ENCODE results near the gene LONP2. TPM values are rescaled to one million over a fixed set of nuclear protein-coding genes. Genes with fewer than 3 reads are reported as not detected.

Gene LONP2
- total RNA-seq, 1 experiment from 2014 or later: 46.8 TPM

- DNase-seq (ENCODE audit: low read depth, low spot score) (no peak), ATAC-seq (no peak)
- Histone ChIP-seq H2AFZ (ENCODE audit: low read depth, low read length, poor library complexity, severe bottlenecking) (no peak overlapping the region), H3K36me3 (ENCODE audit: control insufficient read depth in 1 of 2, insufficient read depth in 2 of 2, low read length in 2 of 2) (no peaks in the 10 kb centered on the region), H3K9ac (ENCODE audit: low read length) (no peak overlapping the region), H3K79me2 (ENCODE audit: insufficient read depth, low read length) (peaks cover 99% of the 10 kb centered on the region), H3K4me3 (replicated peaks in 1 of 2; ENCODE audit: low read depth in 1 of 2, low read length in 2 of 2) (no peak overlapping the region), H3K27me3 (ENCODE audit: insufficient read depth, low read length) (no peaks in the 10 kb centered on the region), H3K4me1 (ENCODE audit: control insufficient read depth in 1 of 2, insufficient read depth in 2 of 2, low read length in 2 of 2) (peaks cover 6 to 9% of the 10 kb centered on the region in 2 experiments; a peak in 2 of 4 replicates), H3K9me2 (ENCODE audit: insufficient read depth) (no peaks in the 10 kb centered on the region), H3K27ac (ENCODE audit: low read depth, low read length) (no peak overlapping the region), H3K9me3 (ENCODE audit: control insufficient read depth in 1 of 2, insufficient read depth in 1 of 2, low read depth in 1 of 2, low read length in 2 of 2) (no peaks in the 10 kb centered on the region), H3K4me2 (ENCODE audit: low read length) (no peak overlapping the region), H4K20me1 (ENCODE audit: insufficient read depth) (peaks cover 4% of the 10 kb centered on the region; the same call in 1 of the 2 replicates)
- ChIA-PET POLR2A (no interaction called here), CTCF (no interaction called here), RAD21 (ENCODE audit: low non-redundant PET in 1 of 2, low total read pairs in 2 of 2, uncharacterized antibody in 2 of 2, unreplicated experiment in 2 of 2) (interaction anchor here in 1 of 2 experiments (0.6 kb wide), 1 partner anchor 65 kb away, joined by 4 read pairs; no protein-coding TSS in a partner anchor)
- intact Hi-C loops (cut with micrococcal nuclease): no loop called here
- BruUV-seq (replicated peaks): no TSS peak
- no peak for TF ChIP-seq ZNF274 (IDR thresholded peaks at IDR 0.05; ENCODE audit: low read depth, low read length)
- TF ChIP-seq TCF7L2 (IDR thresholded peaks at IDR 0.05; ENCODE audit: borderline replicate concordance, extremely low read depth, insufficient read depth, insufficient read length): no peak
- TF ChIP-seq YY1 (IDR thresholded peaks at IDR 0.05; ENCODE audit: extremely low read depth, insufficient replicate concordance, low read depth, low read length): no peak
- TF ChIP-seq EZH2phosphoT487 (IDR thresholded peaks at IDR 0.05; ENCODE audit: borderline replicate concordance): no peak
- TF ChIP-seq, protein P1, sequence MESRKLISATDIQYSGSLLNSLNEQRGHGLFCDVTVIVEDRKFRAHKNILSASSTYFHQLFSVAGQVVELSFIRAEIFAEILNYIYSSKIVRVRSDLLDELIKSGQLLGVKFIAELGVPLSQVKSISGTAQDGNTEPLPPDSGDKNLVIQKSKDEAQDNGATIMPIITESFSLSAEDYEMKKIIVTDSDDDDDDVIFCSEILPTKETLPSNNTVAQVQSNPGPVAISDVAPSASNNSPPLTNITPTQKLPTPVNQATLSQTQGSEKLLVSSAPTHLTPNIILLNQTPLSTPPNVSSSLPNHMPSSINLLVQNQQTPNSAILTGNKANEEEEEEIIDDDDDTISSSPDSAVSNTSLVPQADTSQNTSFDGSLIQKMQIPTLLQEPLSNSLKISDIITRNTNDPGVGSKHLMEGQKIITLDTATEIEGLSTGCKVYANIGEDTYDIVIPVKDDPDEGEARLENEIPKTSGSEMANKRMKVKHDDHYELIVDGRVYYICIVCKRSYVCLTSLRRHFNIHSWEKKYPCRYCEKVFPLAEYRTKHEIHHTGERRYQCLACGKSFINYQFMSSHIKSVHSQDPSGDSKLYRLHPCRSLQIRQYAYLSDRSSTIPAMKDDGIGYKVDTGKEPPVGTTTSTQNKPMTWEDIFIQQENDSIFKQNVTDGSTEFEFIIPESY (IDR thresholded peaks at IDR 0.05; ENCODE audit: extremely low read depth, insufficient replicate concordance, low read length): no peak
- no peak for TF ChIP-seq ZFX (IDR thresholded peaks at IDR 0.05)
- TF ChIP-seq SP1 (IDR thresholded peaks at IDR 0.05; ENCODE audit: low read depth): no peak
- TF ChIP-seq CBX3 (IDR thresholded peaks at IDR 0.05; ENCODE audit: low read depth): no peak
- no peak for TF ChIP-seq POLR2AphosphoS5 (IDR thresholded peaks at IDR 0.05; ENCODE audit: low read depth, low read length)
- TF ChIP-seq ELF1 (IDR thresholded peaks at IDR 0.05; ENCODE audit: borderline replicate concordance, low read depth): no peak
Observed at GRCh38 chr16:48373258-48374029, 129.3 kb downstream of the LONP2 start.

Data from HCT116 (cell line).